ENCODE data around the gene ANTXRL. TPM values are rescaled to one million over a fixed set of nuclear protein-coding genes. Genes with fewer than 3 reads are reported as not detected.
"Not testable (repeated sequence)": the region's sequence is repeated elsewhere in the genome, so short reads cannot be mapped to it uniquely, and the experiment has no call there.

Gene ANTXRL
- total RNA-seq: not detected

DNA sequence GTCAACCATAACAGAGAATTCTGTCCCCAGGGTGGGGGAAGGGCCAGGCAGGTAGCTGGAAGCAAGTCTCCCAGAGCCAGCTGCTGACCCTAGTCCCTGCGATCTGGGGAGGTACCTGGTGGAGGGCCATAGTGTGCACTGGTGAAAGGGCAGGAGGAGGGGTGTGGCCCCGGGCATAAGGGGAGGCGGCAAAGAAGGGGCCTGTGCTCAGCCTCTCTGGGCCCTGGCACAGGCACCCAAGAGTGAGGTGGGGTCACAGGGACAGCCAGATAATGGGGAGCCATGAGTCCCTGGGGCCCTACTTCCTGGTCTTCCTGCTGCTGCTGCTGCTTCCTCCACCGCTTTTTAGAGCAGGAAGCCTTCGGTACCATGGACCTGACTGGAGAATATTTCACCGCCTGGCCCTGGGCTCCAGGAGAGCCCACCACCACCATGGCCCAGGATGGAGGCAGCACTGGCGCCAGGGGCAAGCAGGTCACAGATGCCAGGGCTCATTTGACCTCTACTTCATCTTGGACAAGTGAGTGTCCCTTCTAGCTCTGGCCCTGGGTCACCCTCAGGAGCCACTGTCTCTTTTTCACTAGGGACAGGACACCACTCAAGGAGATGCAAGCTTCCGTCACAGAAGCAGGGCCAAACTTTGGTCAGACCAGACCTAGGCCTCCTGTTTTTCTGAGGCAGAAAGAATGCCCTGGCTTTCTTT, at the start of gene ANTXRL:
ANTXRL (plus strand) TSS at position 7 of the 703 bp plus-strand sequence; CDS start at position 273, 266 bp downstream.
- no peaks in the 10 kb centered on the region for H3K27me3 ChIP-seq (ENCODE audit: insufficient read depth, low read length)
- H3K4me1 ChIP-seq (ENCODE audit: insufficient read depth, low read length): peaks cover 51% of the 10 kb centered on the region
- no peaks in the 10 kb centered on the region for H3K9me3 ChIP-seq (ENCODE audit: low read depth, low read length)
- no peak within 1 kb of the TSS for H3K4me3 ChIP-seq (ENCODE audit: low read length)

GRCh38 chr10:46237815-46238510, 48.8 kb upstream of the ANTXRL start:
- Histone ChIP-seq H3K9me3 (ENCODE audit: low read depth, low read length) (peaks cover 11% of the 10 kb centered on the region), H3K27me3 (ENCODE audit: insufficient read depth, low read length) (no peaks in the 10 kb centered on the region), H3K4me3 (ENCODE audit: low read length) (no peak overlapping the region), H3K4me1 (ENCODE audit: insufficient read depth, low read length) (no peaks in the 10 kb centered on the region)

- peaks cover 11% of the 10 kb centered on the region for H3K9me3 ChIP-seq (ENCODE audit: low read depth, low read length)
- no peak overlapping the region for H3K4me3 ChIP-seq (ENCODE audit: low read length)
- H3K27me3 ChIP-seq (ENCODE audit: insufficient read depth, low read length): no peaks in the 10 kb centered on the region
- H3K4me1 ChIP-seq (ENCODE audit: insufficient read depth, low read length): no peaks in the 10 kb centered on the region
Observed at GRCh38 chr10:46239247-46239646, 47.5 kb upstream of the ANTXRL start.

DNA sequence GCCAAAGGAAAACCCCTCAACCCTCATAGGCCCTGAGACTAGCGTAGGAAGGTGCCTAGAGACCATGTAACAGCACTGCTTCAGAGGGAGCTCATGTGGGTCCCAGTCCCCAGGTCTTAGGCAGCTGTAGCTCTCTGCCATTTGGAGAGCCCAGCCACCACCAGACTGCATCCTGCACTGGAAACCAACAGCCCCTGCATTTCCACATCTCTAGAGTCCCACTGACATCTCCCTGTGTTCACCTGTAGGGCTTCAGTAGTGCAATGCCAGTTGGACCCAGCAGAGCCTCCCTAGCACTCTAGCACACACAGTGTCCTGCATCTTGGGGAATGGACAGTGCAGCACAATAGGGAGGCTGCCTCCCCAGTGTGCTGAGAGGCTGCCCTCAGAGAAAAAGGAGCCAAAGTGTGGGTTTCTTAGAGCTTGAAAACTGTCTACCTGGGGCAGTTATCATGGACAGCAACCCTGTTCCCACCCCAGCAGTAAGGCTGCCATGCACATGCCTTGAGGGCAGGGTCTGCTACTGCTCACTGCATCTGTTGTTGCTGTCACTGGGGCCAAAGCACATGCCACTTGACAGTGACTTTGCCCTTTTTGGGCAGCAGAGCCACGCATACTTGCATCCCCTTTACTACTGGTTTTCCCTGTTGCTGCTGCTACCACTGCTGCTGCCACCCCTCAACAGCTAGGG, 46.7 kb upstream of the ANTXRL start:
- Histone ChIP-seq H3K4me3 (ENCODE audit: low read length) (no peak overlapping the region), H3K27me3 (ENCODE audit: insufficient read depth, low read length) (no peaks in the 10 kb centered on the region), H3K4me1 (ENCODE audit: insufficient read depth, low read length) (no peaks in the 10 kb centered on the region), H3K9me3 (ENCODE audit: low read depth, low read length) (peaks cover 11% of the 10 kb centered on the region)

DNA sequence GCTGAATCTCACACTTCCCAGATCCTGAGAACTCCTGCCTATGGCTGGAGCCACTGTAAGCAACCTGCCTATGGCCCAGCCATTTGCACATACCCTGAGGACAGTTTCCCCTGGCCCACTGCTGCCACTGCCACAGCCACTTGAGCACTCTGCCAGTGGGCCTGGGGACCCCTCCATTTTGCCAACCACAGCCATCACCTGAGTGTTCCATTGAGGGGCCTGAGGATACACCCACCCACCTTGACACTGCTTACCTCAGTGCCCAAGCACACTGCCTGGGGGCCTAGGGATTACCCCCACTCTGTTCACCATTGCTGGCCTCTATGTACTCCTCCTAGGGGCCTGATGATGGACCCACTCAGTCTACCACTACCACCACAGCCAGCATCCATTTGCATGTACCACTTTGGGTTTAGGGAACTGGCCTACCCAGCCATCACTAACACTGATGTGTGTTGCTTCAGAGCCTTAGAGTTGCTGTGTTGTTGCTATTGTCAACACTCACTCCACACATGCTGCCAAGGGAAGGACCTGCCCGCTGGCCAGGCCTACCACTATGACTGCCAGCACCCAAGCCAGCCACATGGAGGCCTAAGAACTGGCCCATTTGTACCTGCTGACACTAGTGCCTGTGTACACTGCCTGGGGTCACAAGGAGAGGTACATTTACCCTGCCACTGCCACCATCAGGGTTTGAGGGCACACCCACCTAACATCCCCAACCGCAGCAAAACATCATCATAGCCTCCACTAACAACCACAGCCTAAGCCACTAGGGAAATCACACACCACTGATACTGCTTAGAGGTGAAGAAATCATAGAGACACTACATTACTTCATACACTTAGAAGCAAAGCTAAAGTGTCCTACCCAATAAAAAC, 45.9 kb upstream of the ANTXRL start:
- Histone ChIP-seq H3K4me1 (ENCODE audit: insufficient read depth, low read length) (no peaks in the 10 kb centered on the region), H3K4me3 (ENCODE audit: low read length) (no peak overlapping the region), H3K27me3 (ENCODE audit: insufficient read depth, low read length) (no peaks in the 10 kb centered on the region), H3K9me3 (ENCODE audit: low read depth, low read length) (peaks cover 11% of the 10 kb centered on the region)

DNA sequence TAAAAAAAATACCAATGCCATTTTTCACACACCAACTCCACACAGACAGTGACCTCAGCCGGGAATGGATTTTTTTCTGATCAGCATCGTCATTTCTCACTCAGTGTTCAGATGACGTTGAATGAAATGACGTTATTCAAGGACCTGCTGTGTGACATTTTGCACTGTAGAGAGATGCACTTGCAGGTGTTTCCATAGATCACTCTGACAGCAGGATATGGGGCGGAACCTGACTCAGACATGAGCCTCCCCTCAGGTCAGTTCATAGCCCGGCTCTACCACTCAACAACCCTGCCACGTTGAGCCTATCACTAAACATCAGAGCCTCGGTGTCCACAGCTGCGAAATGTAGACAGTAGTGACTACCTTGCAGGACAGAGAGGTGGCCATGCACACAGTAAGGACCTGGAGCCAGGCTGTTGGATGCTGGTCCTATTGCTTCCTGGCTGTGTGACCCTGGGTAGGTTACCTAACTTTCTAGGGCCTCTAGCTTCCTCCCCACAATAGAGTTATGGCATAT, 41.4 kb upstream of the ANTXRL start:
- no peaks in the 10 kb centered on the region for H3K4me1 ChIP-seq (ENCODE audit: insufficient read depth, low read length)
- no peaks in the 10 kb centered on the region for H3K27me3 ChIP-seq (ENCODE audit: insufficient read depth, low read length)
- no peak overlapping the region for H3K4me3 ChIP-seq (ENCODE audit: low read length)
- peaks cover 11% of the 10 kb centered on the region for H3K9me3 ChIP-seq (ENCODE audit: low read depth, low read length)

- H3K9me3 ChIP-seq (ENCODE audit: low read depth, low read length): peaks cover 11% of the 10 kb centered on the region
- H3K4me1 ChIP-seq (ENCODE audit: insufficient read depth, low read length); H3K27me3 ChIP-seq (ENCODE audit: insufficient read depth, low read length); H3K4me3 ChIP-seq (ENCODE audit: low read length): not testable (repeated sequence)
Observed at GRCh38 chr10:46246400-46247180, 40.2 kb upstream of the ANTXRL start.

GRCh38 chr10:46247181-46247475, 39.7 kb upstream of the ANTXRL start:
- Histone ChIP-seq H3K9me3 (ENCODE audit: low read depth, low read length) (peaks cover 7% of the 10 kb centered on the region), H3K27me3 (ENCODE audit: insufficient read depth, low read length) (no peaks in the 10 kb centered on the region), H3K4me3 (ENCODE audit: low read length) (no peak overlapping the region), H3K4me1 (ENCODE audit: insufficient read depth, low read length) (no peaks in the 10 kb centered on the region)

- Histone ChIP-seq H3K9me3 (ENCODE audit: low read depth, low read length) (no peaks in the 10 kb centered on the region), H3K4me3 (ENCODE audit: low read length) (no peak overlapping the region), H3K27me3 (ENCODE audit: insufficient read depth, low read length) (no peaks in the 10 kb centered on the region), H3K4me1 (ENCODE audit: insufficient read depth, low read length) (no peaks in the 10 kb centered on the region)
Observed at GRCh38 chr10:46247808-46248569, 38.8 kb upstream of the ANTXRL start.

DNA sequence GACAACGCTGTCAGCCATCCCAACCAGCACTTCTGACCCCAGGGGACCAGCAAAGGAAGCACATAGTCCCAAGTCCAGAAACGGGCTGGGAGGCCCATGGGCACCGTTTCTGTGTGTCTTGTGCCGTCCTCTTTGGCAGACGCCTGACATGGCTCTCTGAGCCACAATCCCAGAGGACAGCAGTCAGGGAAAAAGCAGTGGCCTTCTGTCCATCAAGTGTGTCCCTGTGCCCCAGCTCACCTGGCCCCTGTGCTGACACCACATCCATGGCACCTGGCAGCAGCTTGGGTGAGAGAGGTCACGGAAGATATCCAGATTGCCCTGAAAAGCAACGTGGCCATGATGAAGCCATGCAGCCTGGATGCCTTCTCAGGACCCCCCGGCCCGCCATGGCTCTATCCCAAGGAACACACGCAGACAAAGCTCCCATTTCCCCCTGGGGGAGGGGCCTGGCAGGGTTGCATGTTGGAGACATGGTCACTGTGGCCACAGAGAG, 38.1 kb upstream of the ANTXRL start:
- Histone ChIP-seq H3K27me3 (ENCODE audit: insufficient read depth, low read length) (no peaks in the 10 kb centered on the region), H3K9me3 (ENCODE audit: low read depth, low read length) (no peaks in the 10 kb centered on the region), H3K4me3 (ENCODE audit: low read length) (no peak overlapping the region), H3K4me1 (ENCODE audit: insufficient read depth, low read length) (no peaks in the 10 kb centered on the region)

DNA sequence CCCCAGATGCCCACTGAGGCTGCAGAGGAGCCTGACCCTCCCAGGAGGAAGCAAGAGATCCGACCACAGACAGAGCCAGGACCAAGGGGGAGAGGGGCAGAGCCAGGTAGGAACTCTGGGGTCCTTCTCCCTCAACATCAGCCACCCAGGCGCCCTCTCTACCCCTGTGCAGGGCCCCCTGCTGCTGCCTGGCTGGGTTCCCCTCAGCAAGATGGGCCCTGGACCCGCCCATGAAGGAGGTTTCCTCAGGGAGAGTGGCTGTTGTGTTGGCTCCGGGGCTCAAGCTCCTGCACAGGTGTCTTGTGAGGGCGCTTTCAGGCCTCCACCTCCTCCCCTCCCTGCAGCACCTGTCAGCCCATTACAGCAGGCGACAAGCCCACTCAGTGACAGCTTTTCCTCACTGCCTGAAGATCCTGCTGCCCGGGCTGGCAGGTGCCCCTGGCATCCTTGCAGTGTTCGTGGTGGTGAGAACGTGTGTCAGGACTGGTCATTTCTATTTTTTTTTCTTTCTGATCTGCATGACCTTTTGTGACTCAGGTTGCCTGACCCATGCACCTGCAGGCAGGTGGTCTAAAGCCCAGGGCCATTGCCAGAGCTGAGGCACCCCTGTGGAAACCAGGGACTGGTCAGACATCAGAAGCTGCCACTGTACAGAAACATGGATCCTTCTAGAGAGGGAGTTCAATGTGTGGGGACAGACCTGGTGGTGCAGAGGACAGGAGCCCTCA, 37.0 kb upstream of the ANTXRL start:
- H3K9me3 ChIP-seq (ENCODE audit: low read depth, low read length); H3K4me1 ChIP-seq (ENCODE audit: insufficient read depth, low read length); H3K4me3 ChIP-seq (ENCODE audit: low read length); H3K27me3 ChIP-seq (ENCODE audit: insufficient read depth, low read length): not testable (repeated sequence)

DNA sequence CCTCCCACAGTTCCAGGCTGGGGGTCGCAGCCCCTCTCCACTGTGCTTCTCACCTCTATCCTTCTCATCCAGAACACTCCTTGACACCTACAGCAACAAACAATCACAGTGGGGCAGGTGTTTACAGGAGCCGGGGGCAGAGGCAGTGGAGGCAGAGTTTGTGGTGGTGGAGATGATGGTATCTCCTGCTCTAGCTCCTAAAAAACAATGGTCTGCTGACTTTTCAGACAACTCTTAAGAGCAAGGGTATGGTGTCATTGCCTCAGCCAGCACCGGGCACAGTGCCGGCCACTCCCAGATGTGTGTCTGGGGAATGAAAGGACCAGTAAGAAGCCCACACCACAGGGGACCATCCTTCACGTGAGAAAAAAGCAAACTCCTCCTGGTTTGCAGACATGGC, 36.3 kb upstream of the ANTXRL start:
- no peaks in the 10 kb centered on the region for H3K9me3 ChIP-seq (ENCODE audit: low read depth, low read length)
- H3K4me3 ChIP-seq (ENCODE audit: low read length): no peak overlapping the region
- H3K27me3 ChIP-seq (ENCODE audit: insufficient read depth, low read length): no peaks in the 10 kb centered on the region
- no peaks in the 10 kb centered on the region for H3K4me1 ChIP-seq (ENCODE audit: insufficient read depth, low read length)
